GM12865 (cell line): ENCODE measurements around the gene RPL27.
"Not testable (repeated sequence)": the region's sequence is repeated elsewhere in the genome, so short reads cannot be mapped to it uniquely, and the experiment has no call there.

ENCODE experiments used
- DNase-seq: peaks from one replicate; pipeline ENCODE4 v3.0.0; 2010; ENCODE audit warnings: low read depth
- H3K4me3 ChIP-seq: 2 replicates; pipeline ENCODE4 v1.5.1; 2011; ENCODE audit warnings: mild to moderate bottlenecking, low read depth, low read length, control low read depth
- CTCF ChIP-seq: IDR thresholded peaks from 2 replicates; pipeline ENCODE4 v1.5.1; 2011; ENCODE audit warnings: low read length, control low read depth, low read depth, inconsistent platforms; ENCODE audit not compliant: insufficient read depth; ENCODE audit errors: missing control alignments

The RPL27 gene

GRCh38 chr17:42982266-42982665, 16.0 kb upstream of the RPL27 start:
- no peak for DNase-seq
- no peak overlapping the region for H3K4me3 ChIP-seq
- no peak for TF ChIP-seq CTCF

- TF ChIP-seq CTCF, result no peak
These were observed 13.0 kb upstream of the RPL27 start for GRCh38 chr17:42985225-42985624.

GRCh38 chr17:42989141-42989540, 9.1 kb upstream of the RPL27 start:
- H3K4me3 ChIP-seq, result no peak overlapping the region
- TF ChIP-seq CTCF, result no peak
- no peak for DNase-seq

More at GRCh38 chr17:42985225-42985624, 13.0 kb upstream of the RPL27 start:
- peak; percentile 82 for DNase-seq
- peak overlapping the region; percentile 27; the same call in 1 of the 2 replicates for H3K4me3 ChIP-seq

GRCh38 chr17:42989726-42990652, 8.2 kb upstream of the RPL27 start:
- no peak for TF ChIP-seq CTCF
- no peak overlapping the region for H3K4me3 ChIP-seq
- no peak for DNase-seq

- no peak for DNase-seq
These were observed 6.7 kb upstream of the RPL27 start for GRCh38 chr17:42991471-42991870.

GRCh38 chr17:42992872-42993271, 5.3 kb upstream of the RPL27 start:
- no peak for TF ChIP-seq CTCF

More at GRCh38 chr17:42991471-42991870, 6.7 kb upstream of the RPL27 start:
- no peak overlapping the region for H3K4me3 ChIP-seq
- no peak for TF ChIP-seq CTCF

GRCh38 chr17:42993913-42994312, 4.3 kb upstream of the RPL27 start:
- not testable (repeated sequence) for H3K4me3 ChIP-seq, DNase-seq

More at GRCh38 chr17:42992872-42993271, 5.3 kb upstream of the RPL27 start:
- no peak for DNase-seq
- H3K4me3 ChIP-seq, result no peak overlapping the region
